ENCODE data around the gene CCDC59.

Gene CCDC59

DNA sequence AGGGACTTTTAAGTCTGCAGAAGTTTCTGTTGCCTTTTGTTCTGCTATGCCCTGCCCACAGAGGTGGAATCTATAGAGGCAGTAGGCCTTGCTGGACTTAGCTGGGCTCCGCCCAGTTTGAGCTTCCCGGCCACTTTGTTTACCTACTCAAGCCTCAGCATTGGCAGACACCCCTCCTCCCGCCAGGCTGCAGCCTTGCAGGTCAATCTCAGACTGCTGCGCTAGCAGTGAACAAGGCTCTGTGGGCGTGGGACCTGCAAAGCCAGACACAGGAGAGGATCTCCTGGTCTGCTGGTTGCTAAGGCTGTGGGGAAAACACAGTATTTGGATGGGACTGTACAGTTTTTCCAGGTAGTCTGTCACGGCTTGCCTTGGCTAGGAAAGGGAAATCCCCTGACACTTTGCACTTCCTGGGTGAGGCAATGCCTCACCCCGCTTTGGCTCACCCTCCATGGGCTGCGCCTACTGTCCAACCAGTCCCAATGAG, 43.7 kb downstream of the CCDC59 start:
- no peak for DNase-seq (ENCODE audit: low spot score)

Data from CD4-positive, alpha-beta T cell treated with Interleukin-6 at 100 ng/mL for 8 hours (primary cell).